ENCODE results near the gene PALLD. TPM values are rescaled to one million over a fixed set of nuclear protein-coding genes. Genes with fewer than 3 reads are reported as not detected.
A peak's percentile ranks its signal among the peaks of the same experiment; 100 is the strongest.

Gene PALLD
- total RNA-seq, 2 donors from 2014 or later, result 705 to 752 TPM

DNA sequence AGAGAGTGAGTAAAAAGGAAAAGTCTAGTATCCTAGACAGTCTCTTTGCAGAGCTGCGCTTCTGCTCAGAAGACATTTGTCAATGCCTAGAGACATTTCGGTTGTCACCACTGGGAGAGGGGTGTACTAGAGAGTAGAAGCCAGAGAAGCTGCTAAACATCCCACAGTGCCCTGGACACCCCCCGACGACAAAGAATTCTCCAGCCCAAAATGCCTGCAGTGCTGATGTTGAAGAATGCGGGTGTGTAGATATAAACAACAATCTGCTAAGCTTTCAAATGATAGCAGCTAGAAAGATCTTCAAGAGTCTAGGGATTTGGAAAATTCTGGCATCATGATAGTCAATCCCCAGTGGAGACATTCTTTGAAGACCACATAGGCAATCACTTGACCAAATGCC is 90.1 kb downstream of the PALLD start:
- H3K36me3 ChIP-seq, result no peaks in the 10 kb centered on the region
- H3K27ac ChIP-seq, result peak overlapping the region; percentile 58 to 77
- peak overlapping the region; percentile 41 for H3K4me3 ChIP-seq
- H3K4me1 ChIP-seq (ENCODE audit: control insufficient read depth in 1 of 2, low read depth in 2 of 2), result peaks cover 5 to 32% of the 10 kb centered on the region in 2 donors
- DNase-seq (ENCODE audit: low spot score) (no peak), ATAC-seq (ENCODE audit: insufficient number of reproducible peaks, low FRiP score, low read depth) (no peak)
- TF ChIP-seq, protein P1, sequence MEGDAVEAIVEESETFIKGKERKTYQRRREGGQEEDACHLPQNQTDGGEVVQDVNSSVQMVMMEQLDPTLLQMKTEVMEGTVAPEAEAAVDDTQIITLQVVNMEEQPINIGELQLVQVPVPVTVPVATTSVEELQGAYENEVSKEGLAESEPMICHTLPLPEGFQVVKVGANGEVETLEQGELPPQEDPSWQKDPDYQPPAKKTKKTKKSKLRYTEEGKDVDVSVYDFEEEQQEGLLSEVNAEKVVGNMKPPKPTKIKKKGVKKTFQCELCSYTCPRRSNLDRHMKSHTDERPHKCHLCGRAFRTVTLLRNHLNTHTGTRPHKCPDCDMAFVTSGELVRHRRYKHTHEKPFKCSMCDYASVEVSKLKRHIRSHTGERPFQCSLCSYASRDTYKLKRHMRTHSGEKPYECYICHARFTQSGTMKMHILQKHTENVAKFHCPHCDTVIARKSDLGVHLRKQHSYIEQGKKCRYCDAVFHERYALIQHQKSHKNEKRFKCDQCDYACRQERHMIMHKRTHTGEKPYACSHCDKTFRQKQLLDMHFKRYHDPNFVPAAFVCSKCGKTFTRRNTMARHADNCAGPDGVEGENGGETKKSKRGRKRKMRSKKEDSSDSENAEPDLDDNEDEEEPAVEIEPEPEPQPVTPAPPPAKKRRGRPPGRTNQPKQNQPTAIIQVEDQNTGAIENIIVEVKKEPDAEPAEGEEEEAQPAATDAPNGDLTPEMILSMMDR (IDR thresholded peaks at IDR 0.05), result no peak
- H3K27me3 ChIP-seq (replicated peaks; ENCODE audit: insufficient read depth), result no peaks in the 10 kb centered on the region
- H3K9me3 ChIP-seq, result no peaks in the 10 kb centered on the region

DNA sequence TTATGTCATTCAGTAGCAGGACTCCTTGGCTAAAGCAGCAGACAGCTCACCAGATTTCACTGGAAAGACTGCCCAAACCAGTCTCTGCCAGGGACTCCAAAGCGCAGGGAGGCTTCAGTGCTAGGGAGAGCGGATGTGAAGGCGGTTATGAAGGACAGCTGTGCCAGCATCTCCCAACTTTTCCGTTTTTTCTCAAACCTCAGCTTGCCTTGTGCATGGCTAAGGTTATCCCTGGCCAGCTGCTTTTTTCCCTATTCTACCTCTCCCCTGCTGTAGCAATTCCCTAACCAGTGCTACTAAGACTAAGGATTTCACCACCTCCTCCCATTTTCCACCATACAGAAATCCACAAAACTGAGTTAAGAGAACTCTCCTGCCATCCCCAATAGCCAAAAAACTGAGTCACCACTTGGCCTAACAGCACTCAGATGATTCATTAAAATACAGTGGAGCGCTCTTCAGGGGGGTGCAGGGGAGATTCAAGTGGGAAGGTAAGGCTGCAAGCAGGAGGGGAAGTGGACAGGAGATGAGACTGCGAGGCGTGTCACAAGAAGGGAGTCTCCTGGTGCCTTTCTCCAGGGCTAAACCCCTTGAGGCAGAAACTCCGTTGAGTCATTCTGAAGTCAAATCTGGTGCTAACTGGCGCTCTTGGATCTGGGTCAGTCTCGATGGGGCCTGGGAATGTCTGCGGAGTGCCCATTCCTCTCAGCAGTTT is 90.7 kb downstream of the PALLD start:
- TF ChIP-seq, protein P1 (IDR thresholded peaks at IDR 0.05), result no peak
- Histone ChIP-seq H3K9me3 (no peaks in the 10 kb centered on the region), H3K4me3 (peak overlapping the region; percentile 41), H3K36me3 (no peaks in the 10 kb centered on the region), H3K27ac (peak overlapping the region; percentile 58 to 77), H3K4me1 (ENCODE audit: control insufficient read depth in 1 of 2, low read depth in 2 of 2) (peaks cover 5 to 32% of the 10 kb centered on the region in 2 donors), H3K27me3 (replicated peaks; ENCODE audit: insufficient read depth) (no peaks in the 10 kb centered on the region)
- ATAC-seq (ENCODE audit: insufficient number of reproducible peaks, low FRiP score, low read depth) (peak; percentile 77), DNase-seq (ENCODE audit: low spot score) (no peak)

DNA sequence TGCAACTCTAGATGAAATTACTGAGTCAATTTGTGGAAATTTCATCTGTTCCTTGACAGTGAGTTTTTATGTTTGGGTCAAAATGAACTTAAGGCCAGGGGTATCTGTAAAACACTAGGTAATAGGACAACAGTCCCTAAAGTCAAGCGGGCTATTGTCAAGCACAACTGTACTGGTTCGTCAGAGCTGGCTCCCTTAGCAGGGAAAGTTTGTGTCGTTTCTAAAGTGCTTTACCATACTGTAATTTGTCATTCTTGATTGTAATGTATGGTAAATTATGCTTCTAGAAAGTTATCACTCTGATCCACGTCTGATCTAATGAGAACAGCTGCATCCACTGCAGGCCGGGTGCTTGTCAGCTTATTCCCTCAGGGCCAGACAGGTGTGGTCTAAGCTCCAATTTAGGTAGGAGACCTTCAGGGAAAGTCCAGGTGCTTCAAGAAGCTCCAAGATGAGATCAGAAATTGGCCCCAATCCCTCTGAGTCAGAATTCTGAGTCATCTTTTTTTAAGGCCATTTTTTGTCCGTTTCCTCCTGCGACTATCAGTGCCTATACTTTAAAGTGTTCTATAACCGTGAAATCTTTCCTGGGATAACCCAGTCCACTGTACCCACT is 92.2 kb downstream of the PALLD start:
- Histone ChIP-seq H3K27me3 (replicated peaks; ENCODE audit: insufficient read depth) (no peaks in the 10 kb centered on the region), H3K27ac (no peak overlapping the region), H3K4me1 (ENCODE audit: control insufficient read depth in 1 of 2, low read depth in 2 of 2) (peaks cover 5 to 32% of the 10 kb centered on the region in 2 donors), H3K4me3 (no peak overlapping the region), H3K9me3 (no peaks in the 10 kb centered on the region), H3K36me3 (no peaks in the 10 kb centered on the region)
- ATAC-seq (ENCODE audit: insufficient number of reproducible peaks, low FRiP score, low read depth) (no peak), DNase-seq (ENCODE audit: low spot score) (no peak)
- TF ChIP-seq, protein P1 (IDR thresholded peaks at IDR 0.05), result no peak

DNA sequence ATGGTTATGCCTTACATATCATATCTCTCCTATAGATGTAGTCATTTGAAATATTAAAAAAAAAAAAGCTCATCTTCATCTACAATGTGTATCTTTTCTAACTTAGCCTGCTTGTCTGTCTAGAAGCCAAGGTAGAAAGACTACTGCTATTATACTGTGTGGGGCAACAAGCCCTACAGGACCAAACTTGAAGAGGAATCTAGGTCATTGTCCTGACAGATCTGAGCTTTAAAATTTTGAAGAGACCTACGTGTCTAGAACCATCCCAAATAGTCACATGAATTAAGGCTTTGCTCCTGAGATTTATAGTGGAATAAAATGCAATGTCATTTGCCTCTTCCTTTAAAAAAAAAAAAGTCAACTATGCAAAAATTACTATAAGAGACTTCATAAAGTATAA is 95.8 kb downstream of the PALLD start:
- Histone ChIP-seq H3K4me3 (no peak overlapping the region), H3K27ac (no peak overlapping the region), H3K9me3 (no peaks in the 10 kb centered on the region), H3K4me1 (ENCODE audit: control insufficient read depth in 1 of 2, low read depth in 2 of 2) (peaks cover 0 to 7% of the 10 kb centered on the region in 2 donors), H3K27me3 (replicated peaks; ENCODE audit: insufficient read depth) (no peaks in the 10 kb centered on the region), H3K36me3 (no peaks in the 10 kb centered on the region)
- DNase-seq (ENCODE audit: low spot score) (no peak), ATAC-seq (ENCODE audit: insufficient number of reproducible peaks, low FRiP score, low read depth) (no peak)
- TF ChIP-seq, protein P1 (IDR thresholded peaks at IDR 0.05), result no peak

DNA sequence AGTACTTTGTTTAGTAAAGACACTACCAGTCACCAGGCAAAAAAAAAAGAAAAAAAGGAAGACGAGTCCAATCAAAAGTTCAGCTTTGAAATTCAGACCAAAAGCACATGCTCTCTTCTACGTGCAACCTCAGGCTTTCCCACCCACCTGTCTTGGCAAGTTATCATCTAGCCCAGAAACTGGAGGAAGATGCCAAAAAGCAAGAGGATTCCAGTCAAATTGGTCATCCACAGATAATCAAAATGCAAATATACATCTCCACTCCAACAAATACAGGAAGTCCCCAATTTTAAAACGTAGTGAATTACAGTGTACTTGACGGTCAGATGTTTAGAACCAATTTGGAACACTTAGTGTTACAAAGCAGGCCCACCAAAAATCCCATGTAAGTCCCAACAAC is 96.5 kb downstream of the PALLD start:
- Histone ChIP-seq H3K4me1 (ENCODE audit: control insufficient read depth in 1 of 2, low read depth in 2 of 2) (no peaks in the 10 kb centered on the region), H3K36me3 (no peaks in the 10 kb centered on the region), H3K27me3 (replicated peaks; ENCODE audit: insufficient read depth) (no peaks in the 10 kb centered on the region), H3K4me3 (no peak overlapping the region), H3K9me3 (no peaks in the 10 kb centered on the region), H3K27ac (no peak overlapping the region)
- no peak for DNase-seq (ENCODE audit: low spot score)
- TF ChIP-seq, protein P1 (IDR thresholded peaks at IDR 0.05), result no peak
- no peak for ATAC-seq (ENCODE audit: insufficient number of reproducible peaks, low FRiP score, low read depth)
